MM.1S (cell line): Measurements from ENCODE around the gene IL19.
A peak's percentile ranks its signal among the peaks of the same experiment; 100 is the strongest.

ENCODE experiments used
- DNase-seq: peaks from one replicate; pipeline ENCODE4 v3.0.0-alpha.2; 2015
- H2AFZ ChIP-seq: fragments of 300-600 bp; sonication (generic); 2 replicates; pipeline ENCODE4 v1.6.0; 2016; ENCODE audit warnings: antibody characterized with exemption, low read length
- H3F3A ChIP-seq: fragments of 300-600 bp; sonication (generic); 2 replicates; pipeline ENCODE4 v1.6.1; 2016; ENCODE audit warnings: mild to moderate bottlenecking, antibody characterized with exemption, low read length, moderate library complexity, mixed read lengths; ENCODE audit not compliant: insufficient read depth
- H3K27ac ChIP-seq: fragments of 300-600 bp; sonication (generic); 2 replicates; pipeline ENCODE4 v1.5.1; 2016; ENCODE audit warnings: mild to moderate bottlenecking, low read length
- H3K27me3 ChIP-seq: fragments of 300-600 bp; sonication (generic); replicated peaks from 2 replicates; pipeline ENCODE4 v1.6.0; 2016; ENCODE audit warnings: low read length; ENCODE audit not compliant: insufficient read depth
- H3K36me3 ChIP-seq: fragments of 300-600 bp; sonication (generic); replicated peaks from 2 replicates; pipeline ENCODE4 v1.6.1; 2016; ENCODE audit warnings: mild to moderate bottlenecking, low read length, mixed read lengths; ENCODE audit not compliant: insufficient read depth
- H3K4me1 ChIP-seq: fragments of 300-600 bp; sonication (generic); 2 replicates; pipeline ENCODE4 v1.6.1; 2016; ENCODE audit warnings: low read length, mixed read lengths
- H3K4me2 ChIP-seq: fragments of 300-600 bp; sonication (generic); 2 replicates; pipeline ENCODE4 v1.6.0; 2016; ENCODE audit warnings: low read depth, low read length
- H3K4me3 ChIP-seq: fragments of 300-600 bp; sonication (generic); 2 replicates; pipeline ENCODE4 v1.5.1; 2016; ENCODE audit warnings: low read length, mixed read lengths
- H3K79me2 ChIP-seq: fragments of 300-600 bp; sonication (generic); 2 replicates; pipeline ENCODE4 v1.6.1; 2016; ENCODE audit warnings: mixed run types, low read length, mixed read lengths
- H3K9ac ChIP-seq: fragments of 300-600 bp; sonication (generic); 2 replicates; pipeline ENCODE4 v1.6.1; 2016; ENCODE audit warnings: low read length, mixed read lengths
- H3K9me2 ChIP-seq: fragments of 300-600 bp; sonication (generic); replicated peaks from 2 replicates; pipeline ENCODE4 v1.6.1; 2016; ENCODE audit warnings: mild to moderate bottlenecking, low read length, mixed read lengths; ENCODE audit not compliant: insufficient read depth
- H3K9me3 ChIP-seq: fragments of 300-600 bp; sonication (generic); replicated peaks from 2 replicates; pipeline ENCODE4 v1.6.1; 2016; ENCODE audit warnings: mild to moderate bottlenecking, low read length, mixed read lengths; ENCODE audit not compliant: insufficient read depth
- H4K20me1 ChIP-seq: fragments of 300-600 bp; sonication (generic); 2 replicates; pipeline ENCODE4 v1.6.1; 2016; ENCODE audit warnings: mild to moderate bottlenecking, low read length, moderate library complexity, mixed read lengths; ENCODE audit not compliant: insufficient read depth
- EZH2 ChIP-seq: fragments of 300-600 bp; sonication (generic); optimal IDR thresholded peaks from 2 replicates; pipeline ENCODE3; 2017; ENCODE audit warnings: low read depth, mild to moderate bottlenecking, antibody characterized with exemption, low read length, mixed read lengths
- EZH2phosphoT487 ChIP-seq: fragments of 300-600 bp; sonication (generic); IDR thresholded peaks from 2 replicates; pipeline ENCODE4 v1.6.1; 2018; ENCODE audit warnings: antibody characterized with exemption, low read length
- TF ChIP-seq, protein P1 (sequence below): fragments of 300-600 bp; sonication (generic); IDR thresholded peaks from 2 replicates; pipeline ENCODE4 v1.5.1; 2016; ENCODE audit warnings: antibody characterized with exemption, low read length, mixed read lengths

Gene IL19

DNA sequence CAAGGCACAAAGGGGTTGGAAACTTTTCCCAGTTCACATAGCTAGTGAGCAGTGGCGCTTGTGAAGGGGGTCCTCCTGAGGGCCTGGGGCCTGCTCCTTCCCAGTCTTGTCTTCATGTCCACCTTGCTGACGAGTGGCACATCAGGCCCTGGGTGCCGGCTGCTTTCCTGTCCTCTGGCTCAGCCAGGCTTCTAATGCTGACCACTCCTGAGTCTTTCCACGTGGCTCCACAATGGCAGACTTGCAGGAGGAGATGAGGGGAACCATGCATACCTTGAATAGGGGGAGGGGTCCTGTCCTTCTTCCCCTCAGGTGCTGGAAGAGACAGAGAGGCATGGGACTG is 47.1 kb upstream of the IL19 start:
- H3K9ac ChIP-seq: no peak overlapping the region
- no peaks in the 10 kb centered on the region for H3K36me3 ChIP-seq
- no peak for DNase-seq
- 0 out of 2 replicates have a peak, but pooled peaks cover 8% of the 10 kb centered on the region for H4K20me1 ChIP-seq
- H3K9me3 ChIP-seq: no peaks in the 10 kb centered on the region
- peaks cover 3% of the 10 kb centered on the region; the same call in 1 of the 2 replicates for H3F3A ChIP-seq
- no peak overlapping the region for H2AFZ ChIP-seq
- H3K27me3 ChIP-seq: no peaks in the 10 kb centered on the region
- no peak overlapping the region for H3K27ac ChIP-seq
- peaks cover 28% of the 10 kb centered on the region for H3K4me1 ChIP-seq
- no peak overlapping the region for H3K4me3 ChIP-seq
- no peaks in the 10 kb centered on the region for H3K9me2 ChIP-seq
- H3K4me2 ChIP-seq: no peak overlapping the region
- H3K79me2 ChIP-seq: peaks cover 94% of the 10 kb centered on the region
- TF ChIP-seq EZH2phosphoT487 (no peak), EZH2 (no peak)
- TF ChIP-seq, protein P1, sequence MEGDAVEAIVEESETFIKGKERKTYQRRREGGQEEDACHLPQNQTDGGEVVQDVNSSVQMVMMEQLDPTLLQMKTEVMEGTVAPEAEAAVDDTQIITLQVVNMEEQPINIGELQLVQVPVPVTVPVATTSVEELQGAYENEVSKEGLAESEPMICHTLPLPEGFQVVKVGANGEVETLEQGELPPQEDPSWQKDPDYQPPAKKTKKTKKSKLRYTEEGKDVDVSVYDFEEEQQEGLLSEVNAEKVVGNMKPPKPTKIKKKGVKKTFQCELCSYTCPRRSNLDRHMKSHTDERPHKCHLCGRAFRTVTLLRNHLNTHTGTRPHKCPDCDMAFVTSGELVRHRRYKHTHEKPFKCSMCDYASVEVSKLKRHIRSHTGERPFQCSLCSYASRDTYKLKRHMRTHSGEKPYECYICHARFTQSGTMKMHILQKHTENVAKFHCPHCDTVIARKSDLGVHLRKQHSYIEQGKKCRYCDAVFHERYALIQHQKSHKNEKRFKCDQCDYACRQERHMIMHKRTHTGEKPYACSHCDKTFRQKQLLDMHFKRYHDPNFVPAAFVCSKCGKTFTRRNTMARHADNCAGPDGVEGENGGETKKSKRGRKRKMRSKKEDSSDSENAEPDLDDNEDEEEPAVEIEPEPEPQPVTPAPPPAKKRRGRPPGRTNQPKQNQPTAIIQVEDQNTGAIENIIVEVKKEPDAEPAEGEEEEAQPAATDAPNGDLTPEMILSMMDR: no peak

DNA sequence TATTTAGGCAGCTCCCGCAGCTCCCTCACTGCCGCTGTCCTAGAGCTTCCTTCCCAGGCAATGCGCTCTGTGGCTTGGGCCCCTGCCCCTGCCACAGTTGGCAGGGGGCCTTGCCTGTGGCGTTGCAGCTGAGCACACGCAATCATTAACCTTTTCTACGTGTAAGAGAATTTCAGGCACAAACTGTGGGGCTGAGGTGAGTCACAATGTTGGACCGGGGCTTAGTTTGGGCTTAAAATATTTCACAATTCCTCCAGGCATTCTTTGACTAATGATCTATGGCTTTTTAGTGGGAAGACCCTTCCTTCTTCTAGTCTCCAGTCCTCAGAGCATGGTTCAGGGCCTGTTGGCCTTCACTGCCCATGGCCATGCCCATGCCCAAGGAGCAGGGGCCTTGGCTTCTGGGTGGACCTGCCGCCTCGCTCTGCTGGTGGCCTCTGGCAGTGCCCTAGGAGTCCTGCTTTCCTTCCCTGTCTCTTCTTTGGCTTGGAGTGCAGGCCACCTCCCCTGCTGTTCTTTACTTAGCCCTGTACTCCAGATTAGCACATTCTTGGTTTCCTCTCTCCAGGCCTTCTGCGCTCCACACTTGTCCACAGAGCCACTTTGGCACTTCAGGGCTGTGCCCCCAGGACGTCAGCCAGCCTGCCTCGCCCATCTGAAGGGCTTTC is 46.6 kb upstream of the IL19 start:
- Histone ChIP-seq H3K27me3 (no peaks in the 10 kb centered on the region), H3K36me3 (no peaks in the 10 kb centered on the region), H3K4me1 (peaks cover 23% of the 10 kb centered on the region), H4K20me1 (0 out of 2 replicates have a peak, but pooled peaks cover 8% of the 10 kb centered on the region), H3K4me2 (no peak overlapping the region), H2AFZ (no peak overlapping the region), H3K9ac (no peak overlapping the region), H3K9me2 (no peaks in the 10 kb centered on the region), H3K9me3 (no peaks in the 10 kb centered on the region), H3F3A (peaks cover 3% of the 10 kb centered on the region; the same call in 1 of the 2 replicates), H3K27ac (no peak overlapping the region), H3K4me3 (no peak overlapping the region), H3K79me2 (peaks cover 94% of the 10 kb centered on the region)
- no peak for DNase-seq
- TF ChIP-seq, protein P1: no peak
- TF ChIP-seq EZH2phosphoT487: no peak
- TF ChIP-seq EZH2: no peak

DNA sequence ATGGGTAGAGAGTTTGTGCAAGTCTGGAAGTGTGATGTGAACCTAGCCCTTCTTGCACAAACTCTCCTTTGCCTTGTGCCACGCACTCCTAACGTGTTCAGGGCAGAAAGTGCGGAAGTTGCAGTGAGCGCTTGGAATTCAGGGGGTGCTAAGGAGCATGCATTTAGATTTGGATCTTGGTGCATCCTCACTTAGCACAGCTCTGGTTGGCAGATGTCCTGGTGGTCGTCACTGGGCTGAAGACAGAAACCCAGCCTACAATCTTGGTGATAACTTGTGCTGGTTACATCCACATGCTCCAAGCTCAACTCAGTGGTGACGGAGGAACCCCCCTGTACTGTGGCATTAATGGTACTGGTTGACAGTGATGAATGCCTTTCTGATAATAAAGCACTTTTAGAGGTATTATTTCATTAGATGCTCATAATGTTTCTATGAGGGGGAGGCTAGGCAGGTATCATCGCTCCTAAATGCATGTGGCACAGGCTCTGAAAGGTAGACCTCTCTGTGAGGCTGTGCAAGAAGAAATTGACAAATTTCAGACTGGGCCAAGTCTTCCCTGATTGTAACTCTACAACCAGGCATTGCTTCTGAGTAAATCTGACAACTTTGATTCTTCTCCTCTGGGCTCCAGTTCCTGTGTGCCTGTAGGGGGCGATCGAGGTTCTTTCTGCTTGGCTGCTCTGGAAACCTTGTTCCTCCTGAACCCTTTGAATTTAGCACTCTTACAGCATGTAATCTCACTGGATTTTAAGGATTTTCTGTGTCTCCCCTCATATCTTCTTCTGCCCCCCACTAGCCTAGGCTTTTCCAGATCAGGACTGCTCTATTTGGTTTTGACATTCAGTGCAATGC is 45.2 kb upstream of the IL19 start:
- TF ChIP-seq EZH2phosphoT487: no peak
- TF ChIP-seq EZH2: no peak
- TF ChIP-seq, protein P1: peak; percentile 96
- Histone ChIP-seq H3K36me3 (no peaks in the 10 kb centered on the region), H4K20me1 (0 out of 2 replicates have a peak, but pooled peaks cover 8% of the 10 kb centered on the region), H3K4me3 (no peak overlapping the region), H3K27ac (peak overlapping the region; percentile 0; the same call in 1 of the 2 replicates), H3K4me2 (peak overlapping the region; percentile 10; the same call in 1 of the 2 replicates), H3K79me2 (peaks cover 86% of the 10 kb centered on the region), H3K9ac (no peak overlapping the region), H3K27me3 (no peaks in the 10 kb centered on the region), H3K9me2 (no peaks in the 10 kb centered on the region), H3K9me3 (no peaks in the 10 kb centered on the region), H3K4me1 (peaks cover 21% of the 10 kb centered on the region), H2AFZ (no peak overlapping the region), H3F3A (peaks cover 3% of the 10 kb centered on the region; the same call in 1 of the 2 replicates)
- peak; percentile 69 for DNase-seq
